CD4-positive, alpha-beta T cell treated with Interferon alpha-2 for 1 hour (primary cell): Measurements from ENCODE around the gene ZNF519.

Experiments
- DNase-seq, 2 donors: peaks; one replicate each; pipeline ENCODE4 v3.0.0-alpha.2; 2020 to 2022

The ZNF519 gene

GRCh38 chr18:14092625-14093306, 39.5 kb downstream of the ZNF519 start:
- DNase-seq, result no peak

GRCh38 chr18:14089781-14090180, 42.5 kb downstream of the ZNF519 start:
- DNase-seq, result no peak

DNA sequence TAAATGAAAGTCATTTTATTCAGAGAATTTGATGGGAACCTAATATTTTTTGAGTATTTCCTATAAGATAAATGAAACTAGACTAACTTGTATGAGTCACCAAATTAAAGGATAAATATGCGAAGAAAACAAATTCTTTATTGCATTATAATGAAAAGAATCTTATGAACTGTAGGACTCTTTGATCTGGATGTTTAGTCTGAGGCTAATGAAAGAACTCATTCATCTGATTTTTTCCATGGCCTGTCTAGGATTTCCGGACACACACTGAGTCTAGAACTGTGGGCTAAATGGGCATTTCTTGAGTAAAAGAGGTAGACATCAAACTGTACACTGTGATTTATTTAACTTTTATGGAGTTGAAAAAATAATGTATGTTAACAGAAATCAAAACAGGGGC, 43.0 kb downstream of the ZNF519 start:
- no peak for DNase-seq

DNA sequence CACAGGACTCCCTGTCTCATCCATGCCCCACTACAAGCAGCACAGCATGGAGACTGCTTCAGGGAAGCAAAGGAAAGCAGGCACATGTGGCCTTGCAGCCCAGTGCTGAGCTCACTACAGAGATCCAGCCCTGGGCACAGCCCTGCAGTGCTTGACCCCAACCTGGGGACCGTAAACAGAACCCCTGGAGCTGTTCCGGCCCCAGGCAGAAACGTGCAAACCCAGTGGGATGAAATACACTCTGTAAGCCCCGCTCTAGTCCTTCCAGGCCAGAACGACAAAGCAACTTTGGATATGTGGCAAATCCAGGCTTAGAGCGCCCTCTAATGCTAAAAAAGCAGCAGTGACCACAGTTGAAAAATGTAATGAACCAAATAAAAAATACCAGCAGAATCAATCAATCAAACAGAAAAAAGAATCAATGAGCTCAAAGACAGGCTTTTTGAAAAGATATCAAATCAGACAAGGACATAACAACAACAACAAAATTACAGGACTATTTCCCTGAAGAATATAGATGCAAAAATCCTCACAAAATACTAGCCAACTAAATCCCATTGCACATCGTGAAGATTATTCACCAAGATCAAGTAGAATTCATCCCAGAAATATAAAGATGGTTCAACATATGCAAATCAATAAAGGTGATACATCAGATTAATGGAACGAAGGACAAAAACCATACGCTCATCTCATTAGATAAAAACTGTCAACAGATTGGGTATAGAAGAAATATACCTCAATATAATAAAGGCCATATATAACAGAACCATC, 45.6 kb downstream of the ZNF519 start:
- DNase-seq, result no peak

DNA sequence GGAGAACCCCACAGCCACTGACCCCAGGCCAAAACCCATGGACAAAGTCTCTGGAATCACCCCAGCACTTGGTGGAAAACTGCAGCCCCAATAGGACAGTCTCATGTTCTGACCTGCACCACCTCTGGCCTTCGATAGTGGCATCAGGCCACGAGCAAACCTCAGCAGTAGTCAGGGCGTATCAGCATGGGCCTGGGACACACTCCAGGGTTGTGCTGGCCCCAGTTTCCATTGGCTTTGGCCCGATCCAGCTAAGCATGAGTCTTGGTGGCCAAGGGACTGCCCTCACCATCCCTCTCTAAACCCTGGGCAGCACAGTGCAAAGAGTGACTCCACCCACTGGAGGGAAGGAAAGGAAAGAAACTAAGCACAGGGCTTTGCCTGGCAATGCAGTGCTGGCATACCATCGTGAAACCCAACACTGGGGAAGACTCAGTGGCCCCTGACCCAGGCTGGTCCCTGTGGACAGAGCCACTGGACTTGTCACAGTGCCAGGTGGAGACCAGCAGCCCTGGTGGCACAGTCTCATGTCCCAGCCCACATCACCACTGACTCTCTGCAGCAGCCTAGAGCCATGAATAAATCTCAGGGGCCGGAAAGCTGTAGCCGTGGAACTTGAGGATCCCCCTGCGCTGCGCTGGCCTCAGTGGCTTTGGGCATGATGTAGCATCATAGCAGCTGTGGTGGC, 46.3 kb downstream of the ZNF519 start:
- no peak for DNase-seq

GRCh38 chr18:14075196-14075595, 57.0 kb downstream of the ZNF519 start:
- no peak for DNase-seq

DNA sequence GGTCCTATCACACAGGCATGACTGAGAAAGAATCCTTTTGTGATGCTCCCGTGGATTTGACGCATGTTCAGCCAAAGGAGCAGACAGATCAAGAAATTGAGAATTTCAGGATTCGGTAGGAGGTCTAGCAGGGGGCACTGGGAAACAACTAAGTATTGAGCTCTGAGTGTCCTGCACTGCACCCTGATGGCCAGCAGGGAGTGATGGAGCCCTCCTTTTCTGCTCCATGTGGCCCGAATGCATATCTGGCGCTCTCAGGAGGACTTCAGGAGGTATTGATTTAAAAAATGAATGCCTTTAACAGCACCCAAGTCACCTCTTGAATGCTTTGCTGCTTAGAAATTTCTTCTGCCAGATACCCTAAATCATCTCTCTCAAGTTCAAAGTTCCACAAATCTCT, 58.0 kb downstream of the ZNF519 start:
- DNase-seq, result no peak

- no peak for DNase-seq
These were observed 78.6 kb downstream of the ZNF519 start for GRCh38 chr18:14053661-14054060.
